Upper lobe of left lung (tissue), 4 donors: ENCODE data around the gene GRIK1.

Source experiments
- POLR2AphosphoS5 ChIP-seq, 2 donors: sonication (generic); formaldehyde crosslinking; IDR thresholded peaks; one replicate each; pipeline ENCODE4 v1.5.1; 2017; ENCODE audit warnings: antibody characterized with exemption in 2 of 2
- TF ChIP-seq, protein P1 (sequence below), 6 experiments: fragments of 450-650 bp in 4 of 6; fragments of 200-600 bp in 2 of 6; sonication (generic) in 2 of 6; IDR thresholded peaks; one replicate each; pipeline ENCODE4 v1.5.1; 2016 to 2019; ENCODE audit warnings: antibody characterized with exemption in 6 of 6

DNA sequence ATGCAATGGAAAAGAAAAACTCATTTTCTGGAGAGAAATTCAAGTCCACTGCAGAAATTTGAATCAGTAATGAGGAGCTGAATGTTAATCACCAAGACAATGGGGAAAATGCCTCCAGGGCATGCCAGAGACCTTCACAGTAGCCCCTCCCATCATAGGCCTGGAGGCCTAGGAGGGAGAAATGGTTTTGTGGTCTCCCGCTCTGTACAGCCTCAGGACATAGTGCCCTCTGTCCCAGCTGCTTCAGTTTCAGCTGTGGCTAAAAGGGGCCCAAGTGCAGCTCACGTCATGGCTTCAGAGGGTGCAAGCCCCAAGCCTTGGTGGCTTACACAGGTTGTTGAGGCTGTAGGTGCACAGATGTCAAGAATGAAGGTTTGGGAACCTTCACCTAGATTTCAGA is 223.0 kb downstream of the GRIK1 start:
- TF ChIP-seq, protein P1, sequence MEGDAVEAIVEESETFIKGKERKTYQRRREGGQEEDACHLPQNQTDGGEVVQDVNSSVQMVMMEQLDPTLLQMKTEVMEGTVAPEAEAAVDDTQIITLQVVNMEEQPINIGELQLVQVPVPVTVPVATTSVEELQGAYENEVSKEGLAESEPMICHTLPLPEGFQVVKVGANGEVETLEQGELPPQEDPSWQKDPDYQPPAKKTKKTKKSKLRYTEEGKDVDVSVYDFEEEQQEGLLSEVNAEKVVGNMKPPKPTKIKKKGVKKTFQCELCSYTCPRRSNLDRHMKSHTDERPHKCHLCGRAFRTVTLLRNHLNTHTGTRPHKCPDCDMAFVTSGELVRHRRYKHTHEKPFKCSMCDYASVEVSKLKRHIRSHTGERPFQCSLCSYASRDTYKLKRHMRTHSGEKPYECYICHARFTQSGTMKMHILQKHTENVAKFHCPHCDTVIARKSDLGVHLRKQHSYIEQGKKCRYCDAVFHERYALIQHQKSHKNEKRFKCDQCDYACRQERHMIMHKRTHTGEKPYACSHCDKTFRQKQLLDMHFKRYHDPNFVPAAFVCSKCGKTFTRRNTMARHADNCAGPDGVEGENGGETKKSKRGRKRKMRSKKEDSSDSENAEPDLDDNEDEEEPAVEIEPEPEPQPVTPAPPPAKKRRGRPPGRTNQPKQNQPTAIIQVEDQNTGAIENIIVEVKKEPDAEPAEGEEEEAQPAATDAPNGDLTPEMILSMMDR (IDR thresholded peaks at IDR 0.05), result no peak
- TF ChIP-seq POLR2AphosphoS5 (IDR thresholded peaks at IDR 0.05), result no peak
